Activated B cell treated with CpG ODN at 0.5 μM for 24 hours (primary cell): ENCODE measurements around the gene PDE6C. TPM values are rescaled to one million over a fixed set of nuclear protein-coding genes. Genes with fewer than 3 reads are reported as not detected.

Source experiments
- ATAC-seq: fragments of 200-7000 bp; cut with Tn5 transposase; one replicate; pipeline ENCODE4 v1.10.0; 2021; ENCODE audit warnings: low read depth, mild to moderate bottlenecking, moderate library complexity
- CTCF ChIA-PET: fragments of 350-600 bp; sonication (Branson Sonifier 250); formaldehyde crosslinking; loops from one replicate; lab custom pipeline; 2021; ENCODE audit warnings: antibody characterized with exemption; lab: Charles Lee
- POLR2A ChIA-PET: fragments of 350-600 bp; sonication (Branson Sonifier 250); formaldehyde crosslinking; loops from one replicate; lab custom pipeline; 2021; ENCODE audit warnings: antibody characterized with exemption; lab: Charles Lee
- DNase-seq: peaks from one replicate; pipeline ENCODE4 v3.0.0; 2022
- H3K27ac Mint-ChIP-seq: one replicate; pipeline ENCODE4 v1.8.0; 2020; ENCODE audit warnings: mixed read lengths
- H3K27me3 Mint-ChIP-seq: one replicate; pipeline ENCODE4 v1.8.0; 2021; ENCODE audit warnings: mixed read lengths
- H3K36me3 Mint-ChIP-seq: one replicate; pipeline ENCODE4 v1.8.0; 2021; ENCODE audit warnings: low read depth, mixed read lengths
- H3K4me1 Mint-ChIP-seq: one replicate; pipeline ENCODE4 v1.8.0; 2021; ENCODE audit warnings: mixed read lengths
- H3K4me3 Mint-ChIP-seq: one replicate; pipeline ENCODE4 v1.8.0; 2020; ENCODE audit warnings: mild to moderate bottlenecking, mixed read lengths
- H3K9me3 Mint-ChIP-seq: one replicate; pipeline ENCODE4 v1.8.0; 2020; ENCODE audit warnings: mixed read lengths
- CTCF ChIP-seq: fragments of 200-600 bp; IDR thresholded peaks from one replicate; pipeline ENCODE4 v1.8.0; 2022; ENCODE audit warnings: antibody characterized with exemption, mild to moderate bottlenecking
- intact Hi-C: fragments of 100-400 bp; cut with micrococcal nuclease; formaldehyde crosslinking; loops from one replicate; pipeline ENCODE4 v1.15.1; 2024
- total RNA-seq: library from RNA; stranded (reverse); gene quantifications from 2 replicates; pipeline ENCODE4 v1.2.3, GENCODE V29; 2022

The PDE6C gene
- not detected in 2 replicates for total RNA-seq

- no peak within 1 kb of the TSS for H3K27ac Mint-ChIP-seq
- intact Hi-C loops = no loop called here
- ATAC-seq (no peak), DNase-seq (no peak)
- no peak within 1 kb of the TSS for H3K4me3 Mint-ChIP-seq
- POLR2A ChIA-PET = no interaction called here
- CTCF ChIA-PET = no interaction called here
- H3K27me3 Mint-ChIP-seq = peaks cover 8% of the 10 kb centered on the region
- peaks cover 6% of the 10 kb centered on the region for H3K9me3 Mint-ChIP-seq
- H3K4me1 Mint-ChIP-seq = peaks cover 8% of the 10 kb centered on the region
- H3K36me3 Mint-ChIP-seq = no peaks in the 10 kb centered on the region
- TF ChIP-seq CTCF = no peak
Observed at GRCh38 chr10:93612311-93612710, at the start of gene PDE6C. Gene PDE6C (plus strand): TSS chr10:93612537. CDS start chr10:93612726, 189 bp downstream.

GRCh38 chr10:93565446-93565845, 46.9 kb upstream of the PDE6C start:
- Mint-ChIP-seq H3K27me3 (peaks cover 51% of the 10 kb centered on the region), H3K27ac (no peak overlapping the region), H3K4me3 (no peak overlapping the region), H3K9me3 (no peaks in the 10 kb centered on the region), H3K4me1 (peaks cover 3% of the 10 kb centered on the region), H3K36me3 (no peaks in the 10 kb centered on the region)
- CTCF ChIA-PET = interaction anchor here (1.1 kb wide), 1 partner anchor 11 kb away, joined by 4 read pairs; no protein-coding TSS in a partner anchor
- POLR2A ChIA-PET = no interaction called here
- ATAC-seq (no peak), DNase-seq (no peak)
- TF ChIP-seq CTCF = no peak
- intact Hi-C loops = no loop called here

DNA sequence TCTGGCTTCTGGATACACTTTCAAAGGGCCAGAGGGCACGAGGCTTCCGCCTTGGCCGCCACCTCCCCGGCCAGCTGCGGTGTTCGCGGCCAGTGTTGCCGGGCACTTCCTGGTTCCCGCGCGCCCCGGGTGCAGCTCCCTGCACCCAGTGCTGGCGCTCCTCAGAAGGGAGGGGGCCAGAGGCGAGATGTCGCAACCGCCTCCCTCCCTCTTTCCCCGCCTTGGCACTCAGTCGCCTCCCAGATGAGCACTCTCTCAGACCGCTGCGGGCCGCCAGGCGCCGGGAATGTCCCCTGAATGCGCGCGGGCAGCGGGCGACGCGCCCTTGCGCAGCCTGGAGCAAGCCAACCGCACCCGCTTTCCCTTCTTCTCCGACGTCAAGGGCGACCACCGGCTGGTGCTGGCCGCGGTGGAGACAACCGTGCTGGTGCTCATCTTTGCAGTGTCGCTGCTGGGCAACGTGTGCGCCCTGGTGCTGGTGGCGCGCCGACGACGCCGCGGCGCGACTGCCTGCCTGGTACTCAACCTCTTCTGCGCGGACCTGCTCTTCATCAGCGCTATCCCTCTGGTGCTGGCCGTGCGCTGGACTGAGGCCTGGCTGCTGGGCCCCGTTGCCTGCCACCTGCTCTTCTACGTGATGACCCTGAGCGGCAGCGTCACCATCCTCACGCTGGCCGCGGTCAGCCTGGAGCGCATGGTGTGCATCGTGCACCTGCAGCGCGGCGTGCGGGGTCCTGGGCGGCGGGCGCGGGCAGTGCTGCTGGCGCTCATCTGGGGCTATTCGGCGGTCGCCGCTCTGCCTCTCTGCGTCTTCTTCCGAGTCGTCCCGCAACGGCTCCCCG, 45.7 kb upstream of the PDE6C start, which contains the start of gene FFAR4:
Gene FFAR4, plus strand, starts transcription at position 231 of the 842 bp plus-strand sequence. Its CDS starts 56 bp downstream, at position 287.
- TF ChIP-seq CTCF = no peak
- DNase-seq = no peak
- Mint-ChIP-seq H3K27me3 (peaks cover 53% of the 10 kb centered on the region), H3K9me3 (no peaks in the 10 kb centered on the region), H3K36me3 (no peaks in the 10 kb centered on the region), H3K27ac (no peak within 1 kb of the TSS), H3K4me3 (no peak within 1 kb of the TSS), H3K4me1 (peaks cover 3% of the 10 kb centered on the region)
- ATAC-seq = no peak
- CTCF ChIA-PET = no interaction called here
- intact Hi-C loops = no loop called here
- POLR2A ChIA-PET = no interaction called here

- DNase-seq (no peak), ATAC-seq (no peak)
- Mint-ChIP-seq H3K9me3 (no peaks in the 10 kb centered on the region), H3K36me3 (no peaks in the 10 kb centered on the region), H3K27me3 (peaks cover 59% of the 10 kb centered on the region), H3K27ac (no peak overlapping the region), H3K4me3 (no peak overlapping the region), H3K4me1 (peaks cover 3% of the 10 kb centered on the region)
- no peak for TF ChIP-seq CTCF
- POLR2A ChIA-PET = no interaction called here
- intact Hi-C loops = no loop called here
- CTCF ChIA-PET = no interaction called here
Observed at GRCh38 chr10:93567277-93568104, 44.8 kb upstream of the PDE6C start.

DNA sequence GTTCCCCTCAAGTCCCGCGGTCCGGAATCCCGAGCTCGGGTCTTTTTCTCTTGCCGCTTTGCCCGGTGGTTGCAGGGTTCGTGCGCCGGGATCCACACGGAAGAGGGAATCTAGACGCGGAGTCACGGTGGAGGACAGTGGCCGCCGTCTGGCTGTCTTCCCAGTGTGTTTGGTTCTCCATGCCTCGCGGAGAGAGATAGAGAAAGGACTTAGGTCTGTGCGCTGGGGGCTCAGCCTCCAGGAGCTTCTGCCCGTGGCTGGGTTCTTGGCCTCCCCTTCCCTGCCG, 44.3 kb upstream of the PDE6C start:
- Mint-ChIP-seq H3K4me1 (peaks cover 3% of the 10 kb centered on the region), H3K27me3 (peaks cover 59% of the 10 kb centered on the region), H3K9me3 (no peaks in the 10 kb centered on the region), H3K4me3 (no peak overlapping the region), H3K27ac (no peak overlapping the region), H3K36me3 (no peaks in the 10 kb centered on the region)
- TF ChIP-seq CTCF = no peak
- DNase-seq (no peak), ATAC-seq (no peak)
- intact Hi-C loops = no loop called here
- ChIA-PET POLR2A (no interaction called here), CTCF (no interaction called here)
